Heart left ventricle (tissue), 16 donors: ENCODE data around the gene CDC34. TPM values are rescaled to one million over a fixed set of nuclear protein-coding genes. Genes with fewer than 3 reads are reported as not detected.
A peak's percentile ranks its signal among the peaks of the same experiment; 100 is the strongest.

ENCODE experiments used
- ATAC-seq, 4 donors: fragments of 200-7000 bp; cut with Tn5 transposase; one replicate each; pipeline ENCODE4 v1.9.1; 2020 to 2022; ENCODE audit warnings: moderate library complexity in 4 of 4, mild to moderate bottlenecking in 3 of 4, moderate number of reproducible peaks in 1 of 4
- DNase-seq, 5 donors: peaks; one replicate each; pipeline ENCODE4 v3.0.0-alpha.2; 2020
- H3K27ac ChIP-seq, 12 donors: fragments of 200-600 bp; sonication (generic) in 4 of 12; one replicate each; pipeline versions ENCODE4 v1.5.0 to v1.8.0; 2016 to 2022; ENCODE audit warnings: mild to moderate bottlenecking in 2 of 12
- H3K27me3 ChIP-seq, 9 donors: fragments of 200-600 bp; sonication (generic) in 2 of 9; one replicate each; pipeline versions ENCODE4 v1.5.1 to v1.8.0; 2016 to 2022; ENCODE audit warnings: mild to moderate bottlenecking in 3 of 9
- H3K36me3 ChIP-seq, 9 donors: fragments of 200-600 bp; sonication (generic) in 2 of 9; one replicate each; pipeline versions ENCODE4 v1.5.0 to v1.8.0; 2018 to 2022; ENCODE audit warnings: mild to moderate bottlenecking in 2 of 9
- H3K4me1 ChIP-seq, 12 donors: fragments of 200-600 bp; sonication (generic) in 4 of 12; one replicate each; pipeline versions ENCODE4 v1.5.0 to v1.8.0; 2016 to 2022; ENCODE audit warnings: mild to moderate bottlenecking in 3 of 12
- H3K4me3 ChIP-seq, 12 donors: fragments of 200-600 bp; sonication (generic) in 4 of 12; one replicate each; pipeline versions ENCODE4 v1.5.0 to v1.8.0; 2017 to 2022; ENCODE audit warnings: mild to moderate bottlenecking in 9 of 12, moderate library complexity in 4 of 12
- H3K9me3 ChIP-seq, 12 donors: fragments of 200-600 bp; sonication (generic) in 4 of 12; one replicate each; pipeline versions ENCODE4 v1.5.0 to v1.8.0; 2016 to 2022; ENCODE audit warnings: mild to moderate bottlenecking in 1 of 12
- CTCF ChIP-seq, 12 donors: fragments of 200-600 bp; sonication (generic) in 4 of 12; IDR thresholded peaks; one replicate each; pipeline versions ENCODE4 v1.5.0 to v1.8.0; 2018 to 2022; ENCODE audit warnings: antibody characterized with exemption in 12 of 12, mild to moderate bottlenecking in 5 of 12
- POLR2A ChIP-seq, 2 donors: fragments of 450-650 bp; IDR thresholded peaks; one replicate each; pipeline ENCODE4 v1.6.1; 2017; ENCODE audit warnings: antibody characterized with exemption in 2 of 2, mild to moderate bottlenecking in 2 of 2, moderate library complexity in 2 of 2
- WGBS, 4 donors: extraction: QIAGEN DNeasy Blood & Tissue Kit in 2 of 4; methylation state at CpG; one replicate each; pipeline versions ENCODE4 v1.1.5 to v1.1.7; 2013 to 2018; 5-methylcytosine and 5-hydroxymethylcytosine counted together
- intact Hi-C, 10 donors: fragments of 100-400 bp; cut with DNase I; formaldehyde crosslinking; loops; one replicate each; pipeline versions ENCODE4 v1.11.1 to v1.14.2; 2022
- polyA plus RNA-seq, 2 donors: library from polyadenylated mRNA; stranded (reverse); fragments of 200-250 nt; gene quantifications; one replicate each; pipeline ENCODE4 v1.2.3, GENCODE V29; 2013
- total RNA-seq, 9 donors: library from RNA; depleted of rRNA in 2 of 9; stranded (reverse); fragments of >200 nt in 2 of 9; fragmentation: NEBNext Ultra II Directional in 3 of 9; extraction: Animal tissue kit (Norgen Biotek cat#: 25700) in 3 of 9; gene quantifications; one replicate each; pipeline versions ENCODE4 v1.1.0 to v1.2.4, GENCODE V29; 2016 to 2023
- donor health status: ischemic (EF 13 %, LVEDD 7.1; RV severe dilation, severe dysfunction).
- donor health status: healthy with polysubstance abuse.
- donor health status: DM: no; HTN: yes; CAD: no.
- donor health status: DM: no; HTN: no; CAD: no.
- donor health status: ischemic (EF 25% LVEDD 6.9; RV normal size, moderate dysfunction).
- donor health status: ischemic (EF 25% LVEDD 5.7; RV mildly dilated, moderate dysfunction).
- donor health status: healthy.
- donor health status: DM: yes; HTN: yes; CAD: no.
- donor health status: ischemic (EF 35%, LVEDD 5.7; RV mildly dilated, moderate dysfunction).
- donor health status: nonischemic (EF 11% LVEDD 7.7; RV severe dilation, severe dysfunction).
- donor health status: DM: yes; HTN: yes; CAD: no.
- donor health status: PGD.
- donor health status: ischemic (EF 29% LVEDD 5.4; RV normal size, mild dysfunction).
- donor health status: nonischemic (EF 23%, LVEDD 6.1; RV moderate dilation, normal function).

The CDC34 gene
- total and polyA plus RNA-seq, 11 donors: 61.9 to 200 (median 99.9) TPM

GRCh38 chr19:484494-484893 lies 47.1 kb upstream of the CDC34 start:
- H3K4me3 ChIP-seq: no peak overlapping the region
- no peaks in the 10 kb centered on the region for H3K9me3 ChIP-seq
- H3K27me3 ChIP-seq: peaks cover 0 to 42% (median 8%) of the 10 kb centered on the region in 9 donors
- TF ChIP-seq POLR2A (IDR thresholded peaks at IDR 0.05) (no peak), CTCF (IDR thresholded peaks at IDR 0.05) (no peak)
- H3K27ac ChIP-seq: no peak overlapping the region
- H3K4me1 ChIP-seq: peaks cover 0 to 14% (median 4%) of the 10 kb centered on the region in 12 donors
- WGBS, 4 donors: 66 to 70% (median 69%) methylated on average over 15 of the region's 15 CpGs
- no peaks in the 10 kb centered on the region for H3K36me3 ChIP-seq
- DNase-seq: no peak
- intact Hi-C loops: loop anchor here in 4 of 10 donors (5.0 to 10.0 kb wide), 4 partner anchors 90 to 190 kb away; partner anchors contain the start of gene PLPP2 (in 1 of the 4)
- ATAC-seq: no peak

GRCh38 chr19:485077-485476 lies 46.5 kb upstream of the CDC34 start:
- no peaks in the 10 kb centered on the region for H3K36me3 ChIP-seq
- no peak for TF ChIP-seq CTCF (IDR thresholded peaks at IDR 0.05)
- TF ChIP-seq POLR2A (IDR thresholded peaks at IDR 0.05): no peak
- intact Hi-C loops: loop anchor here in 3 of 10 donors (10.0 kb wide), 3 partner anchors 90 to 190 kb away; partner anchors contain the start of gene PLPP2 (in 1 of the 3)

GRCh38 chr19:485583-486236 lies 45.9 kb upstream of the CDC34 start:
- intact Hi-C loops: loop anchor here in 3 of 10 donors (10.0 kb wide), 3 partner anchors 91 to 191 kb away; partner anchors contain the start of gene PLPP2 (in 1 of the 3)
- Histone ChIP-seq H3K4me1 (peaks cover 0 to 18% (median 4%) of the 10 kb centered on the region in 12 donors), H3K27ac (peak overlapping the region in 1 of 12 donors; percentile 17), H3K36me3 (no peaks in the 10 kb centered on the region), H3K27me3 (peaks cover 0 to 42% (median 8%) of the 10 kb centered on the region in 9 donors), H3K4me3 (no peak overlapping the region), H3K9me3 (no peaks in the 10 kb centered on the region)
- DNase-seq (peak in 1 of 5 donors; percentile 42), ATAC-seq (peak in 1 of 4 donors; percentile 3)
- TF ChIP-seq POLR2A (IDR thresholded peaks at IDR 0.05): no peak
- 13 to 24% (median 16%) methylated on average over 8 to 23 of the region's 23 CpGs for WGBS, 4 donors

More at GRCh38 chr19:485077-485476, 46.5 kb upstream of the CDC34 start:
- Histone ChIP-seq H3K27me3 (peaks cover 0 to 42% (median 8%) of the 10 kb centered on the region in 9 donors), H3K4me1 (peaks cover 0 to 16% (median 4%) of the 10 kb centered on the region in 12 donors), H3K9me3 (no peaks in the 10 kb centered on the region), H3K27ac (no peak overlapping the region), H3K4me3 (no peak overlapping the region)
- ATAC-seq (no peak), DNase-seq (no peak)
- WGBS, 4 donors: 68 to 88% (median 83%) methylated on average over 8 to 22 of the region's 22 CpGs

GRCh38 chr19:488505-489417 lies 42.8 kb upstream of the CDC34 start:
- peak in 1 of 2 donors; percentile 91 for TF ChIP-seq POLR2A (IDR thresholded peaks at IDR 0.05)
- peak in 2 of 12 donors; percentile 15 to 26 for TF ChIP-seq CTCF (IDR thresholded peaks at IDR 0.05)
- Histone ChIP-seq H3K9me3 (no peaks in the 10 kb centered on the region), H3K36me3 (no peaks in the 10 kb centered on the region), H3K27me3 (peaks cover 0 to 32% (median 8%) of the 10 kb centered on the region in 9 donors), H3K27ac (peak overlapping the region; percentile 75 to 97 (median 94)), H3K4me3 (peak overlapping the region; percentile 74 to 99 (median 93)), H3K4me1 (peaks cover 0 to 18% (median 4%) of the 10 kb centered on the region in 12 donors)
- DNase-seq (peak; percentile 98 to 99 (median 98)), ATAC-seq (peak; percentile 95 to 97 (median 96))
- WGBS, 4 donors: 1% methylated on average over 31 to 114 of the region's 114 CpGs
- intact Hi-C loops: loop anchor here in 4 of 10 donors (2.0 to 10.0 kb wide), 4 partner anchors 18 to 194 kb away; partner anchors contain the start of genes PLPP2 (in 1 of the 4) and TPGS1 (in 1 of the 4)
